Ovary (tissue), 10 donors: ENCODE data around the gene TLR7. TPM values are rescaled to one million over a fixed set of nuclear protein-coding genes. Genes with fewer than 3 reads are reported as not detected.

Experiments
- DNase-seq, 5 donors: peaks; one replicate each; pipeline ENCODE4 v3.0.0-alpha.2; 2019 to 2020
- H3K27ac ChIP-seq, 2 donors: fragments of 200-600 bp; one replicate each; pipeline versions ENCODE4 v1.5.1 to v1.8.0; 2019 to 2022
- H3K27me3 ChIP-seq: fragments of 200-600 bp; one replicate; pipeline ENCODE4 v1.8.0; 2022
- H3K36me3 ChIP-seq: fragments of 200-600 bp; sonication (generic); one replicate; pipeline ENCODE4 v1.5.1; 2019
- H3K4me1 ChIP-seq: one replicate; pipeline ENCODE4 v1.8.1; 2013; ENCODE audit warnings: mild to moderate bottlenecking, moderate library complexity; ENCODE audit not compliant: insufficient read depth
- H3K4me3 ChIP-seq: fragments of 200-600 bp; sonication (generic); one replicate; pipeline ENCODE4 v1.5.1; 2017
- H3K9me3 ChIP-seq, 2 donors: fragments of 200-600 bp in 1 of 2; sonication (generic) in 1 of 2; one replicate each; pipeline versions ENCODE4 v1.5.1 to v1.8.1; 2013 to 2019; ENCODE audit warnings: mild to moderate bottlenecking in 1 of 2, moderate library complexity in 1 of 2
- EP300 ChIP-seq: sonication (generic); formaldehyde crosslinking; IDR thresholded peaks from one replicate; pipeline ENCODE4 v1.6.1; 2017; ENCODE audit warnings: antibody characterized with exemption
- POLR2A ChIP-seq: fragments of 450-650 bp; IDR thresholded peaks from one replicate; pipeline ENCODE4 v1.6.1; 2017; ENCODE audit warnings: antibody characterized with exemption, mild to moderate bottlenecking, moderate library complexity
- WGBS, 3 donors: extraction: QIAGEN DNeasy Blood & Tissue Kit in 1 of 3; methylation state at CpG; one replicate each; pipeline versions ENCODE4 v1.1.5 to v1.1.7; 2013 to 2017; 5-methylcytosine and 5-hydroxymethylcytosine counted together
- intact Hi-C, 4 donors: fragments of 100-400 bp; cut with DNase I; formaldehyde crosslinking; loops; one replicate each; pipeline versions ENCODE4 v1.11.0 to v1.15.1; 2022 to 2023
- long read RNA-seq, 3 donors: library from polyadenylated mRNA in 2 of 3; unstranded in 2 of 3; transcript quantifications; one replicate each; pipeline ENCODE4 v2.0.0 and lab custom pipeline, GENCODE V29; 2021 to 2026
- polyA plus RNA-seq, 2 donors: library from polyadenylated mRNA; stranded (reverse); fragments of 200-250 nt in 1 of 2; fragments of 350-450 nt in 1 of 2; fragmentation: Illumina TruSeq in 1 of 2; extraction: RNeasy Lipid Tissue Mini Kit (QIAGEN cat#74804) in 1 of 2; gene quantifications; one replicate each; pipeline ENCODE4 v1.2.3, GENCODE V29; 2013 to 2014
- total RNA-seq, 7 donors: library from RNA; depleted of rRNA in 2 of 7; stranded (reverse); fragments of >200 nt in 2 of 7; fragmentation: NEBNext Ultra II Directional in 3 of 7; extraction: Animal tissue kit (Norgen Biotek cat#: 25700) in 3 of 7; gene quantifications; one replicate each; pipeline versions ENCODE4 v1.1.0 to v1.2.4, GENCODE V29; 2016 to 2023
- TF ChIP-seq, protein P1 (sequence below), 3 donors: fragments of 450-650 bp in 2 of 3; fragments of 200-600 bp in 1 of 3; IDR thresholded peaks; one replicate each; pipeline versions ENCODE4 v1.5.1 to v1.8.0; 2016 to 2022; ENCODE audit warnings: antibody characterized with exemption in 3 of 3, mild to moderate bottlenecking in 1 of 3
- donor health status: DM: no; HTN: no; CAD: no; lungs with moderate emphysema.
- donor health status: DM: no; HTN: no; CAD: no.
- donor health status: Bipolar disorder and iron deficiency.
- donor health status: DM: yes; HTN: yes; CAD: no.
- donor health status: DM: no; HTN: no; CAD: no.
- donor health status: DM: yes; HTN: yes; CAD: no.

TLR7 gene
- total RNA-seq = 1 to 10 TPM in 2 of 7 donors, under 1 TPM in 5; 0.24 to 1.3 (median 0.57) TPM
- 1 to 10 TPM in 1 of 2 donors, under 1 TPM in 1; 0.22 to 2.7 TPM for polyA plus RNA-seq
- long read RNA-seq, donor 1 = 0 reads
- long read RNA-seq, donor 2 = 0 reads
- long read RNA-seq, donor 3, full-length matches to known transcripts = 1 of 1 reads
- long read RNA-seq, donor 3, partial matches to known transcripts = 0 of 1 reads
- long read RNA-seq, donor 3, other reads (novel, unspliced or antisense) = 0 of 1 reads

DNA sequence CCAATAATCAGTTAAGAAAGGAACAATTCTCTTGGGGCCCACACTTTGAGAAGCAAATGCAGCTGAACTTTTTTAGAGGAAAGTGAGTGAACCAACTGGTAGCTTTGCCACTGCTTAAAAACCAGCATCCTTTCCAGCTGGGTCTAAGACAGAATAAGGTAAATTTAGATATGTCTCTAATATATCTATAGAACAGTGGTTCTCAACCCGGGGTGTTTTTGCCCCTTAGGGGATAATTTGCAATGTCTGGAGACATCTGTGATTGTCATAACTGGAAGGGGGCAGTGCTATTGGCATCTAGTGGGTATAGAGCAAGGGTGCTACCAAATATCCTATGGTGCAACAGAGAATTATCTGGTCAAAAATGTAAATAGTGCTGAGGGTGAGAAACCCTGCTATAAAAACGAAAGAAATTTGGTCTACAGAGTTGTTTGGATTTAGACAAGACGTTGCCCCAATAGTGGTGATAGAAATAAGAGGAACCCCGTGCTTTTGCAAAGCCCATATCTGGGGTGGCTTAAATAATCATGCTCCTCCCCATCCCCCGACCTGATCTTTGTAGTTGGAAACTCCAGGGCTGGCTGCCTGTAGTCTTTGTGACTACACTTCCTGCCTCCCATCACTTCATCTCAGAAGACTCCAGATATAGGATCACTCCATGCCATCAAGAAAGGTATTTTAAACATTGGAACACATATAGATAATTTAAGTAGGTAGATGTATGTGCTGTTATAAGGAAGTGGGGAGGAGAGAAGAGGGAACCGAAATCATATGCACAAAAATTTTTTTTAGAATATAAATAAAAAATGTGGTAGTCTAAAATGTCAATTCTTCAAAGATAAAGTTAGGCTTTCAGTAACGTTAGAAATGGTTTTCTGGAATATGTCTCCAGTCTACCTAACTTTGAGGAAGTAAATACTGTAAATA, at the start of gene TLR7:
TLR7 (plus strand) TSS at position 622 of the 927 bp plus-strand sequence. CDS start 507 bp downstream, outside the sequence.
- Histone ChIP-seq H3K27ac (no peak within 1 kb of the TSS), H3K4me1 (no peaks in the 10 kb centered on the region), H3K27me3 (no peaks in the 10 kb centered on the region), H3K9me3 (no peaks in the 10 kb centered on the region), H3K4me3 (no peak within 1 kb of the TSS), H3K36me3 (no peaks in the 10 kb centered on the region)
- WGBS, 3 donors = 59 to 67% (median 60%) methylated on average over 7 of the region's 7 CpGs
- TF ChIP-seq POLR2A = no peak
- TF ChIP-seq, protein P1, sequence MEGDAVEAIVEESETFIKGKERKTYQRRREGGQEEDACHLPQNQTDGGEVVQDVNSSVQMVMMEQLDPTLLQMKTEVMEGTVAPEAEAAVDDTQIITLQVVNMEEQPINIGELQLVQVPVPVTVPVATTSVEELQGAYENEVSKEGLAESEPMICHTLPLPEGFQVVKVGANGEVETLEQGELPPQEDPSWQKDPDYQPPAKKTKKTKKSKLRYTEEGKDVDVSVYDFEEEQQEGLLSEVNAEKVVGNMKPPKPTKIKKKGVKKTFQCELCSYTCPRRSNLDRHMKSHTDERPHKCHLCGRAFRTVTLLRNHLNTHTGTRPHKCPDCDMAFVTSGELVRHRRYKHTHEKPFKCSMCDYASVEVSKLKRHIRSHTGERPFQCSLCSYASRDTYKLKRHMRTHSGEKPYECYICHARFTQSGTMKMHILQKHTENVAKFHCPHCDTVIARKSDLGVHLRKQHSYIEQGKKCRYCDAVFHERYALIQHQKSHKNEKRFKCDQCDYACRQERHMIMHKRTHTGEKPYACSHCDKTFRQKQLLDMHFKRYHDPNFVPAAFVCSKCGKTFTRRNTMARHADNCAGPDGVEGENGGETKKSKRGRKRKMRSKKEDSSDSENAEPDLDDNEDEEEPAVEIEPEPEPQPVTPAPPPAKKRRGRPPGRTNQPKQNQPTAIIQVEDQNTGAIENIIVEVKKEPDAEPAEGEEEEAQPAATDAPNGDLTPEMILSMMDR (IDR thresholded peaks at IDR 0.05) = no peak
- no peak for TF ChIP-seq EP300
- intact Hi-C loops = no loop called here
- no peak for DNase-seq

DNA sequence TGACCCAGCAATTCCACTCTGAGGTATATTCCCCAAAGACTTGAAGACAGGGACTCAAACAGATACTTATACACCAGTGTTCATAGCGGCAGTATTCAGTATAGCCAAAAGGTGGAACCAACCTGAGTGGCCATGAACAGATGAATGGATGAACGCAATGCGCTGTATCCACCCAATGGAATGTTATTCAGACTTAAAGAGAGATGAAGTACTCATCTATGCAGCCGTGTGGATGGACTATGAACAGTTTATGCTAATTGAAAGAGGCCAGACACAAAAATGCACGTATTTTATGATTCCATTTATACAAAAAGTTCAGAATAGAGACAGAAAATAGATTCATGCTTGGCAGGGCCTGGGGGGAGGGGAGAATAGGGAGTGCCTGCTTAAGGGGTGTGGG, 49.3 kb upstream of the TLR7 start:
- no peaks in the 10 kb centered on the region for H3K36me3 ChIP-seq
- no peaks in the 10 kb centered on the region for H3K9me3 ChIP-seq
- H3K27ac ChIP-seq = no peak overlapping the region
- H3K27me3 ChIP-seq = no peaks in the 10 kb centered on the region
- intact Hi-C loops = no loop called here
- H3K4me1 ChIP-seq = no peaks in the 10 kb centered on the region
- TF ChIP-seq POLR2A = no peak
- no peak for TF ChIP-seq EP300
- TF ChIP-seq, protein P1 (IDR thresholded peaks at IDR 0.05) = no peak
- no peak overlapping the region for H3K4me3 ChIP-seq
- 61 to 74% (median 71%) methylated on average over 5 of the region's 5 CpGs for WGBS, 3 donors
- no peak for DNase-seq

DNA sequence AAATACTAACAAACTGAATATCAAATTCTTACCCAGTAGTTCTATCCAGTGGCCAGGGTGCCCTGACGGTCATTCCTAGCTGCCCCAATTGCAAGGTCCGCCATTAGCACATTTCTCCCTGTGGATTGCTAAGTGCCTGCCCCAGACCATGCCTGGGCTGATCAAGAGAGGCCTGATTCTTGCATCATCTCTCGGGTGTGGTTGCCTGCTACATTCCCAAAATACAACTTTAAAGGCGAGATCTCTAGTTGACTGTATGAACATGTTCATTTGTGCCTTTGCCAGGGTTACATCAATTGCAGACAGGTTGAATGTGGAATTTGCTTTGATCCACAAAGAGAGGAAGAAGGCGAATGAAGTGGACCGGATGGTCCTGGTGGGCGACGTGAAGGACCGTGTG, 47.6 kb upstream of the TLR7 start:
- H3K27me3 ChIP-seq = no peaks in the 10 kb centered on the region
- H3K9me3 ChIP-seq = no peaks in the 10 kb centered on the region
- DNase-seq = no peak
- no peaks in the 10 kb centered on the region for H3K4me1 ChIP-seq
- H3K36me3 ChIP-seq = no peaks in the 10 kb centered on the region
- H3K4me3 ChIP-seq = no peak overlapping the region
- intact Hi-C loops = no loop called here
- no peak overlapping the region for H3K27ac ChIP-seq
- 90 to 95% (median 91%) methylated on average over 9 of the region's 9 CpGs for WGBS, 3 donors
- TF ChIP-seq EP300 = no peak
- TF ChIP-seq, protein P1 (IDR thresholded peaks at IDR 0.05) = no peak
- no peak for TF ChIP-seq POLR2A

DNA sequence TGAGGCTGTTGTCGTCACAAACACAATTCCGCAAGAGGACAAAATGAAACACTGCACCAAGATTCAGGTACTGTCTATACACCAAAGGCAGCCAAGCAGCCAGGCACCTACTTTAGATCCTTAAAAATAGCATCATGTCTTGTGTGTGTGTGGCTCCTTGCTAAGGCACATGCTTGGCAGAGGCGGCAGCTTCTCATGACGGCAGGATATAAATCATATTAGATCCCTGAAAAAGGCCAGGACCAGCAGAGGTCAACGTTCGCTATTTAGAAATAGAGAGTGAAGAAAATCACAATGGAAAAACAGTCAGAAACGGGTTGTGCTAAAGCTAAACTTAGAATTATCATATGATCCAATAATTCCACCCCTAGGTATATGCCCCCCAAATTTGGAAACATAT, 46.1 kb upstream of the TLR7 start:
- Histone ChIP-seq H3K27ac (no peak overlapping the region), H3K27me3 (no peaks in the 10 kb centered on the region), H3K9me3 (no peaks in the 10 kb centered on the region), H3K4me1 (no peaks in the 10 kb centered on the region), H3K36me3 (no peaks in the 10 kb centered on the region), H3K4me3 (no peak overlapping the region)
- DNase-seq = no peak
- intact Hi-C loops = no loop called here
- WGBS, 3 donors = 80 to 87% (median 86%) methylated on average over 7 of the region's 7 CpGs
- TF ChIP-seq POLR2A = no peak
- no peak for TF ChIP-seq EP300
- TF ChIP-seq, protein P1 (IDR thresholded peaks at IDR 0.05) = no peak
